Lower lobe of right lung (tissue), 2 donors: ENCODE measurements around the gene FTSJ1. TPM values are rescaled to one million over a fixed set of nuclear protein-coding genes. Genes with fewer than 3 reads are reported as not detected.
"Not testable (repeated sequence)": the region's sequence is repeated elsewhere in the genome, so short reads cannot be mapped to it uniquely, and the experiment has no call there.

Experiments used
- ATAC-seq, 2 donors: fragments of 200-7000 bp; cut with Tn5 transposase; one replicate each; pipeline ENCODE4 v1.9.1; 2020 to 2022; ENCODE audit warnings: mild to moderate bottlenecking in 2 of 2, moderate library complexity in 2 of 2
- DNase-seq: peaks from one replicate; pipeline ENCODE4 v3.0.0-alpha.2; 2020
- H3K27ac ChIP-seq: fragments of 200-600 bp; one replicate; pipeline ENCODE4 v1.8.0; 2022
- H3K27me3 ChIP-seq: fragments of 200-600 bp; one replicate; pipeline ENCODE4 v1.8.0; 2022; ENCODE audit warnings: low read depth
- H3K36me3 ChIP-seq: fragments of 200-600 bp; one replicate; pipeline ENCODE4 v1.8.0; 2022; ENCODE audit warnings: mild to moderate bottlenecking
- H3K4me1 ChIP-seq: fragments of 200-600 bp; one replicate; pipeline ENCODE4 v1.8.0; 2022
- H3K4me3 ChIP-seq: fragments of 200-600 bp; one replicate; pipeline ENCODE4 v1.8.0; 2022; ENCODE audit warnings: mild to moderate bottlenecking
- H3K9me3 ChIP-seq: fragments of 200-600 bp; one replicate; pipeline ENCODE4 v1.8.0; 2022
- CTCF ChIP-seq: fragments of 200-600 bp; IDR thresholded peaks from one replicate; pipeline ENCODE4 v1.8.0; 2022; ENCODE audit warnings: antibody characterized with exemption, mild to moderate bottlenecking
- intact Hi-C: fragments of 100-400 bp; cut with DNase I; formaldehyde crosslinking; loops from one replicate; pipeline ENCODE4 v1.11.0; 2022
- total RNA-seq: library from RNA; stranded (reverse); fragmentation: NEBNext Ultra II Directional; extraction: Animal tissue kit (Norgen Biotek cat#: 25700); gene quantifications from one replicate; pipeline ENCODE4 v1.2.1, GENCODE V29; 2021
- donor health status: DM: no; HTN: yes; CAD: no; lungs with severe emphysema.

FTSJ1 gene
- total RNA-seq, 1 donor from 2014 or later, result 30.2 TPM

GRCh38 chrX:48516987-48517386 is 41.0 kb downstream of the FTSJ1 start:
- ATAC-seq (no peak), DNase-seq (no peak)
- Histone ChIP-seq H3K27me3 (no peaks in the 10 kb centered on the region), H3K9me3 (no peaks in the 10 kb centered on the region), H3K36me3 (peaks cover 5% of the 10 kb centered on the region), H3K27ac (no peak overlapping the region), H3K4me1 (no peaks in the 10 kb centered on the region), H3K4me3 (no peak overlapping the region)
- TF ChIP-seq CTCF, result no peak
- intact Hi-C loops, result no loop called here

GRCh38 chrX:48519481-48519880 is 43.5 kb downstream of the FTSJ1 start:
- ATAC-seq, H3K4me3 ChIP-seq, intact Hi-C loops, H3K9me3 ChIP-seq, H3K27ac ChIP-seq, DNase-seq, H3K27me3 ChIP-seq, H3K4me1 ChIP-seq, H3K36me3 ChIP-seq: not testable (repeated sequence)

GRCh38 chrX:48520455-48520854 is 44.5 kb downstream of the FTSJ1 start:
- DNase-seq, result no peak
- intact Hi-C loops, result no loop called here
- Histone ChIP-seq H3K27ac (no peak overlapping the region), H3K36me3 (no peaks in the 10 kb centered on the region), H3K9me3 (no peaks in the 10 kb centered on the region), H3K4me1 (peaks cover 6% of the 10 kb centered on the region), H3K27me3 (no peaks in the 10 kb centered on the region), H3K4me3 (no peak overlapping the region)
- TF ChIP-seq CTCF, result no peak
- no peak for ATAC-seq

GRCh38 chrX:48520976-48521352 is 45.0 kb downstream of the FTSJ1 start:
- peaks cover 6% of the 10 kb centered on the region for H3K4me1 ChIP-seq
- no peak for DNase-seq
- intact Hi-C loops, result no loop called here
- H3K36me3 ChIP-seq, result no peaks in the 10 kb centered on the region
- H3K27ac ChIP-seq, result peak overlapping the region; percentile 36
- no peaks in the 10 kb centered on the region for H3K27me3 ChIP-seq
- TF ChIP-seq CTCF, result no peak
- H3K4me3 ChIP-seq, result peak overlapping the region; percentile 60
- ATAC-seq, result no peak
- no peaks in the 10 kb centered on the region for H3K9me3 ChIP-seq

GRCh38 chrX:48521353-48522243 is 45.6 kb downstream of the FTSJ1 start, which contains the start of gene EBP:
TSS of gene EBP (plus strand) at chrX:48521808. CDS start at chrX:48523772, 1,964 bp downstream.
- Histone ChIP-seq H3K27me3 (no peaks in the 10 kb centered on the region), H3K4me1 (peaks cover 6% of the 10 kb centered on the region), H3K27ac (peak within 1 kb of the TSS; percentile 75), H3K4me3 (peak within 1 kb of the TSS; percentile 60), H3K36me3 (peaks cover 2% of the 10 kb centered on the region), H3K9me3 (no peaks in the 10 kb centered on the region)
- peak; percentile 94 for DNase-seq
- ATAC-seq, result peak; percentile 99
- TF ChIP-seq CTCF, result no peak
- intact Hi-C loops, result no loop called here

- no peak for DNase-seq
- intact Hi-C loops, result no loop called here
- peak overlapping the region; percentile 60 for H3K4me3 ChIP-seq
- TF ChIP-seq CTCF, result no peak
- H3K27ac ChIP-seq, result peak overlapping the region; percentile 75
- H3K36me3 ChIP-seq, result peaks cover 9% of the 10 kb centered on the region
- ATAC-seq, result no peak
- no peaks in the 10 kb centered on the region for H3K27me3 ChIP-seq
- H3K4me1 ChIP-seq, result peaks cover 6% of the 10 kb centered on the region
- no peaks in the 10 kb centered on the region for H3K9me3 ChIP-seq
Observed at GRCh38 chrX:48522291-48522690, 46.3 kb downstream of the FTSJ1 start.
